Measurements from ENCODE around the gene RANBP9.

Gene RANBP9

GRCh38 chr6:13586603-13587542, 124.8 kb downstream of the RANBP9 start (continued):
- TF ChIP-seq ZC3H10 (CRISPR knock-in tag; IDR thresholded peaks at IDR 0.05) (no peak), ZFP3 (CRISPR knock-in tag; IDR thresholded peaks at IDR 0.05) (no peak)

- TF ChIP-seq ZNF70 (CRISPR knock-in tag; IDR thresholded peaks at IDR 0.05), result no peak
- no peak for TF ChIP-seq ESRRG (CRISPR knock-in tag; IDR thresholded peaks at IDR 0.05)
- TF ChIP-seq ZFP3 (CRISPR knock-in tag; IDR thresholded peaks at IDR 0.05), result no peak
- no peak for TF ChIP-seq ZC3H10 (CRISPR knock-in tag; IDR thresholded peaks at IDR 0.05)
- no peak for TF ChIP-seq SNAI2 (CRISPR knock-in tag; IDR thresholded peaks at IDR 0.05)
- no peak for TF ChIP-seq TSHZ2 (CRISPR knock-in tag; IDR thresholded peaks at IDR 0.05)
- no peak for TF ChIP-seq CSDC2 (CRISPR knock-in tag; IDR thresholded peaks at IDR 0.05)
- TF ChIP-seq ZNF8 (CRISPR knock-in tag; IDR thresholded peaks at IDR 0.05), result no peak
- no peak for ATAC-seq
These were observed 129.9 kb downstream of the RANBP9 start for GRCh38 chr6:13581700-13582229.

GRCh38 chr6:13579911-13580310, 131.7 kb downstream of the RANBP9 start:
- no peak for ATAC-seq
- no peak for TF ChIP-seq TCF4 (CRISPR knock-in tag; IDR thresholded peaks at IDR 0.05; ENCODE audit: borderline replicate concordance)
- no peak for TF ChIP-seq BACH2 (CRISPR knock-in tag; IDR thresholded peaks at IDR 0.05; ENCODE audit: borderline replicate concordance)
- TF ChIP-seq CSRNP3 (CRISPR knock-in tag; IDR thresholded peaks at IDR 0.05), result no peak
- no peak for TF ChIP-seq ZNF8 (CRISPR knock-in tag; IDR thresholded peaks at IDR 0.05)
- no peak for TF ChIP-seq ZNF565 (CRISPR knock-in tag; conservative IDR thresholded peaks at IDR 0.05; ENCODE audit: low read depth)
- no peak for TF ChIP-seq PPARA (CRISPR knock-in tag; IDR thresholded peaks at IDR 0.05; ENCODE audit: borderline replicate concordance)
- no peak for TF ChIP-seq ZNF70 (CRISPR knock-in tag; IDR thresholded peaks at IDR 0.05)
- TF ChIP-seq ARNTL (CRISPR knock-in tag; IDR thresholded peaks at IDR 0.05; ENCODE audit: borderline replicate concordance, low read depth), result no peak
- TF ChIP-seq GLIS3 (CRISPR knock-in tag; IDR thresholded peaks at IDR 0.05), result no peak
- TF ChIP-seq CSDC2 (CRISPR knock-in tag; IDR thresholded peaks at IDR 0.05), result no peak
- no peak for TF ChIP-seq TOX (CRISPR knock-in tag; IDR thresholded peaks at IDR 0.05; ENCODE audit: borderline replicate concordance)
- no peak for TF ChIP-seq RARB (CRISPR knock-in tag; IDR thresholded peaks at IDR 0.05)
- no peak for TF ChIP-seq TSHZ2 (CRISPR knock-in tag; IDR thresholded peaks at IDR 0.05)
- TF ChIP-seq ESRRG (CRISPR knock-in tag; IDR thresholded peaks at IDR 0.05), result no peak

GRCh38 chr6:13577926-13578325, 133.7 kb downstream of the RANBP9 start:
- ATAC-seq, result no peak

More at GRCh38 chr6:13577926-13578325, 133.7 kb downstream of the RANBP9 start:
- TF ChIP-seq GLIS3 (CRISPR knock-in tag; IDR thresholded peaks at IDR 0.05) (no peak), PATZ1 (CRISPR knock-in tag; IDR thresholded peaks at IDR 0.05; ENCODE audit: borderline replicate concordance) (no peak), ARNTL (CRISPR knock-in tag; IDR thresholded peaks at IDR 0.05; ENCODE audit: borderline replicate concordance, low read depth) (no peak), ESRRG (CRISPR knock-in tag; IDR thresholded peaks at IDR 0.05) (no peak), TCF4 (CRISPR knock-in tag; IDR thresholded peaks at IDR 0.05; ENCODE audit: borderline replicate concordance) (no peak), ZNF70 (CRISPR knock-in tag; IDR thresholded peaks at IDR 0.05) (no peak), TSHZ2 (CRISPR knock-in tag; IDR thresholded peaks at IDR 0.05) (no peak), PPARA (CRISPR knock-in tag; IDR thresholded peaks at IDR 0.05; ENCODE audit: borderline replicate concordance) (no peak), CSRNP3 (CRISPR knock-in tag; IDR thresholded peaks at IDR 0.05) (no peak)

Data from SK-N-SH treated with all-trans-retinoic acid at 6 μM for 48 hours (cell line).